GM15510 (cell line): Measurements from ENCODE around the gene USP10.

ENCODE experiments used
- POLR2A ChIP-seq: IDR thresholded peaks from 3 replicates; pipeline ENCODE4 v1.6.1; 2011; ENCODE audit warnings: borderline replicate concordance; ENCODE audit not compliant: insufficient read length; ENCODE audit errors: extremely low read depth

Gene USP10

DNA sequence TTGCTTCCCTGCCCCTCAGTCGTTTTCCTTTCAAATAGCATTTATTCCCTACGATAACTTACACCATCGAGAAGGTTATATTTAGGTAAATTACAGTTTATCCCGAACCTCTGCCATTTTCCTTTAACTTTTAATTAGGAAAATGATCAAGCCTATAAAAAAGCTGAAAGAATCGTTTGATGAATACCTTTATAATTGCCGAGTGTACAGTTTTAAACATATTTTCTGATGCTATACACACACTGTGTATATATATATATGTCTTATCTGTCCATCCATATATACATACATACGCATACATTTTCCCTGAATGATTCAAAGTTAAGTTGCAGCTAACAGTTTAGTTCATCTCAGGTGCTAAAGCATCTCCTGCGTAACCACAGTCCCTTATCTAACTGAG is 63.4 kb downstream of the USP10 start:
- TF ChIP-seq POLR2A: no peak

DNA sequence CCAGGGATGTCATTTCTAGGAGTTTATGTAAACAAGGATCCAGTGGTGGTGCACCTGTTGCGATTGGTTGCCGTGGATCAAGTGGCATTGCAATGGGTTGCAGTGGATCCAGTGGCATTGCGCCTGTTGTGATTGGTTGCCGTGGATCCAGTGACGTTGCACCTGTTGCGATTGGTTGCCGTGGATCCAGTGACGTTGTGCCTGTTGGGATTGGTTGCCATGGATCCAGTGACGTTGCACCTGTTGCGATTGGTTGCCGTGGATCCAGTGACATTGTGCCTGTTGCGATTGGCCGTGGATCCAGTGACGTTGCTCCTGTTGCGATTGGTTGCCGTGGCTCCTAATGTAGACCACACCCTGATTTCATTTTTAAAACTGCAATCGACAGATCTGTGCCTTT is 63.8 kb downstream of the USP10 start:
- no peak for TF ChIP-seq POLR2A

DNA sequence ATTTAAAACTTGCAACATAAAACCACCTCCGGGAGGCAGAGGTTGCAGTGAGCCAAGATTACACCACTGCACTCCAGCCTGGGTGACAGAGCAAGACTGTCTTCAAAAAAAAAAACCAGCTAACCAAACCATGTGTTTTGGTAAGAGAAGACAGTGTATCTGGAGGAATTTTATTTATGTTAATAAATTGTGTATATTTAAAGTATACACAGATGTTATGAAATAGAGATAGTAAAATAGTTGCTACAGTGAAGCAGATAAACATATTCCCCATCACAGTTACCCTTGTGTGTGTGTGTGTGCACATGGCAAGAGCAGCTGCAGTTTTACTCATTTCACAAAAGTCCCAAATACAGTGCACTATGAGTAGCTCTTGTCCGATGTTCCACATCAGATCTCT is 65.2 kb downstream of the USP10 start:
- TF ChIP-seq POLR2A: no peak

DNA sequence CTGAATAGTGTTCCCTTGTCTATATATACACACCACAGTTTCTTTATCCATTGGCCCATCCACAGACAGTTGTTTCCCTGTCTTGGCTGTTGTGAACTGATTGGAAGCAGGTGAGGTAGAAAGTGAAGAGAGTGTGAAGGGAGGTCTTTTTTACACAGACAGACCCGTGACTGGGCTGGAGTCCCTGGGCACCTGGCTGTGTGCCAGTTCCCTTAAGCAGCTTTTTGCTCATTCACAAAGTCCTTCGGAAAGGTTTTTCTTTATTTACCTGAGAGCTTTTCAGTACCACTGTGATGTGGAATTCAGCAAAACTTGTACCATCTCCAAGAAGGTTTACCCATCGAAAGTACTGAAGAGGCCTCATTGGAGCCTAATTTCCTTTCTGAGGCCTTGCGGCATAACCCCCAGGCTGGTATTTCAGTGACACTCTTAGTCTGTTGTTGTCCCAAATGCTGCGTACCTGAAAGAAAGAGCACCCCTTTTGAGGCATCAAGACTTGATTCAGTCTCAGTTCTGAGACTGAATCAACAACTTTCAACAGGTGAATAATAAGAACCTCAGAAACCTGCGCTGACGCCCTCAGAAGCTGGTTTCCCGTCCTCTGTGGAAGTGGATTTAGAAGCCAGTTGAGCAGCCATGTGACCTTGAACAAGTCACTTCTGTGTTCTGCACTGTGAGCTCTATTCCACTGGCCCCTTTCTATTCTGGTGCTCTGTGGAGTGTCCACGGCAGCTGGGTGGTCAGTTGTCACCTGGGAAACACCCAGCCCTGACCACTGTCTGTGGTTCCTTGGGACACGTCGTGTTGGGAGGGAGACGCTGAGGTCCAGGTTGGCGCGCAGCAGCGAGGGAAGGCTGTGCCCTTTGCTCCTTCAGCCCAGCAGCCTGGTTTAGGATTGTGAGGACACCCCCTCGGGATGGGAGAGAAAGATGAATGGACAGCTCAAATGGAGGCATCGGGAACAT is 66.1 kb downstream of the USP10 start:
- no peak for TF ChIP-seq POLR2A

DNA sequence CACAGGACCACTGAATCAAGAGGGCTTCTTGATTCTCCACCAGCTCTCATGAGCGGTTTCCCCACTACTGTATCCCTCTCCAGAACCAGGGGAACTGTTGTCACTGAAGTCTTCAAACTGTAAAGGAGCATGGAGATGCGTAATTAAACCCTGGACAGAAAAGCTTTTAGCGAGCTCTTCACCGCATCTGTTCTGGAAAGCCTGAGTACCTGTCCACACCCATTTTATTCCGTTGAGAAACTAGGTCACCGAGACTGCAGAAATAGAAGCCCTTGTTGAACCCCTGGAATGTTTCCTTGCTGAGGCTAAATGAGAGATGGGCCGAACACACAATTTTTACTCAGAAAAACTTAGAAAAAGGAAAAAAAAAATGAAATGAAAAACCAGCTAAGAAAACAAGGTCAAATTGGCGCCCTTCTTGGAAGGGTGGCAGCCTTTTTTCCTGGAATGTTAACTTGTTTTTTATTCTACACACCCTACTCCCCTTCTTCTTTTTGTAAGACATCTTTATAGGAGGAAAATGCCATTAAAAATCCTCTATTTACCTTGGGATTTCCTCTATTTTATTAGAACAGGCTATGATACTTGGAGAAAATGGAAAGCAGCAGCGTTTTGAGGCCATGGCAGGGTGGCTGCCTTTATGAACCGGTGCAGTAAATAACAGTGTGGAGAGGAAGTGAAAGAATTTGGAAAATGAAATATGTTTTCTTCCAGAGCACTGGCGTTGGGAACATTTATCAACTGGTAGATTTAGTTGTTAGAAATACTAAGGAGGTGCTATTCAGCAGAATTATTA is 67.4 kb downstream of the USP10 start:
- TF ChIP-seq POLR2A: no peak

DNA sequence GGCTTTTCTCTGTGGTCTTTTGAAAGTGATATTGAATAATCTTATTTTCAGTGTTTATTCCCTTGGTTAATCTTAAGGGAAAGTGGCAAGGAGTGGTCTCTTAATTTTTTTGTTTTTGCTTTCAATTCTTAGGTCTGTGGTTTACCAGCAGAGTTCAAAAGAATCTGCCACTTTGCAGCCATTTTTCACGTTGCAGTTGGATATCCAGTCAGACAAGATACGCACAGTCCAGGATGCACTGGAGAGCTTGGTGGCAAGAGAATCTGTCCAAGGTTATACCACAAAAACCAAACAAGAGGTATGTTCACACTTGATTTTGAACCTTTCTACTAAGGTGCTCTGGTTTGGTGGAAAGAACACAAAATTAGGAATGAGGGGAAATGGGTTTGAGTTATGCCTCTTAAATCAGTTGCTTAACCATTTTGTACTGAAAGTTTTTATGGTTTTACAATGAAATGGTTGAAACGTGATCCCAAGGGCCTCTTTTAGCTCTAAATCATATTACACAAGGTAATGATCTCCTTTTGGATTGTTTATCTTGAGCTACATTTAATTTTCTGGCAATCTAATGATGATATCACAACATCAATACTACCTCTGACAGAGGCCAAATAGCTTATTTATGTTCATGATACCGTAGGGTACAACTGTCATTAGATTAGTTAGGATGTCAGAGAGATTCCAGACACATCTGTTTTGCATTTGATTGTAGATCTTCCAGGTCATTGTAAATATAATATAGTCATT is 68.4 kb downstream of the USP10 start:
- no peak for TF ChIP-seq POLR2A

DNA sequence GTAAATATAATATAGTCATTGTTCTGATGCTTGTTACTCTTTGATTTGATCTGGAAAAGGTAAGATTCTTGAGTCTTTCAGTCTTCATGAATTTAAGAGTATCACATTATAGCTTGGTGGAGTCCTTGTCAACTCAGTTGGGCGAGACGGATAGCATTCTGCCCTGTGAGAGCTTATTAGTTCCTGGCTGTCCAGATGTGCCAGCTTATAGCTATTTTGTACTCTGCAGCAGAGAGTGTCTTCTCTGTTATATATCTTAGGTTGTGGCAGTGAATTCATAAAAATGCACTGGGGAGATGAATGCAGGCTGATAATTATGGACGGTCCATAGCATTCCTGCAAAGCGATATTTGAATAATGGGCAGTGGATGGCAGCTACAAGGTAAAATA is 69.0 kb downstream of the USP10 start:
- TF ChIP-seq POLR2A: no peak

DNA sequence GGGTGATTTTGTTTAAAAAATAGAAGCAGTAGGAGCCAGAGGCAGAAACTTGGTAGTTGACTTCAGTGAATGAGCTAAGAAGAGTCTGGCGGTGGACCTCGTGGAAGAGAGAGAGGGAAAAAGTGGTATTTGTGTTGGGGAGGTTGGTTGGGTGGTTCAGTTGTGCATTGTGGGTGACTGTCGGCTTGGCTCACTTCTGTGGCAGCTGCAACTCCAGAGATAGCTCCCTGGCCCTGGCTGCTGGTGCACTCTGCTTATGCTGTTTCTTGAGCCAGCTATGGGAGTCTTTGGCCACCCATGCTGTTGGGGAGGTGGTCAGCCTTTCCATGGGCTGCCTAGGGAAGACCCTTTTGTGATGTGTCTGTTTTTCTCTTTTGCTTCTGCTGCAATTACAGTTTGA is 69.6 kb downstream of the USP10 start:
- no peak for TF ChIP-seq POLR2A

DNA sequence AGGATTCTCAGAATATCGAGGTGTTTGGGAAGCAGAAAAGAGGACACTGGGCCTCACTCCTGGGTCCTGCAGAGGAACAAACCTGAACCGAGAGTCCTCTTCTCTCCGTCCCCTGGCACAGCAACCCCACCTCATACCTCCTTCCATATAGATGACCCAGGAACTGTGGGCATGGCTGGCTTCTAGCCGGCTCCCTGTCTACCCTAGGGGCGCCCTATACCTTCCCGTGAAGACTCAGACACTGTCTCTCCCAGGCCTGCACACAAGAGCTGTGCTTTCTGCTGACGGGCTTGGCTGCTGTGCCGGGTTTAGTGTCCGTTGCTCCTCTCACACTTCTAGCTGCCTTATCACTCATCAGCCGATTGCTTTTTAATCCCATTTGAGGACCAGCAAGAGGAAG is 73.5 kb downstream of the USP10 start:
- no peak for TF ChIP-seq POLR2A

DNA sequence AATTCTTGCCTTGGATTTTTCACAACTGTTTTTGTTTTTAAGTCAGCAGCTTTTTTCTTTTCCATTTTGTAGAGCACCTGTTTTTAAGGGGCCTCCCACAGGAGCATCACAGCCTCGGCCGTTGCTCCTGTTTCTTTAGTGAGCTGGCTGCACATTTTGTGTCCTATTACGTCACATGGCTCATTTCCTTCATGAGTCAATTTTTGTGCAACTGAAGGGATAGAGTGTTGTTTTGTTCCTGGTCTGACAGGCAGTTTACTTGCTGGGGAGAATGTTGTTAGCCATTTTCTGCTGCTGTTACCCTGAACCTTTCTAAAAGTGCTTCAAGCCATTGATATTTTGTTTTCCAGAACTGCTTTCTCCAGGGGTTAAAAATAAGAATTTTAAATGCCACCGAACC is 75.0 kb downstream of the USP10 start:
- no peak for TF ChIP-seq POLR2A

DNA sequence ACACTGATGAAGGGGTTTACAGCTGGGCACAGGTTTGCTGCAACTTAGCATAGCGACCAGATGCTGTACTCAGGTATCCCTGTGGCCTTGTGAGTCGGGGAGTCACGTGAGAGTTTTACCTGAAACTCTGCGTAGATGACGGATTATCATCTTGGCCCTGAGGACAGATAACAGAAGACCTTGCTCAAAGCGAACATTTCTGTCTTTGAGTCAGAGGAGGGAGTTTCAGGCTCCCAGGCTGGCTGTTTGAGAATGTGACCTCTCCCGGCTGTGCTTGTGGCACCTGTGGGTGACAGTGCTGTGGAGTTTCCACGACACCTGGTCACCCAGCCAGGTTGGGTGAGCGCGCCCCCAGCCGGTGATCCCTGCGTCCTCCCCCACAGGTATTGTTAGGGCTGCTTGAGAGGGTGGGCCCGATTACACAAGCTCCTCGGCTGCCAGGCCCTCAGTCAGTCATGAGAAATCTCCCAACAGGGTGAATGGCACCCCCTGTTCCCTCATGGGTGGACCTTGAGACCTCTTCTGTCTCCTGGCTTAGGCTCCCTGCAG is 75.5 kb downstream of the USP10 start:
- no peak for TF ChIP-seq POLR2A

DNA sequence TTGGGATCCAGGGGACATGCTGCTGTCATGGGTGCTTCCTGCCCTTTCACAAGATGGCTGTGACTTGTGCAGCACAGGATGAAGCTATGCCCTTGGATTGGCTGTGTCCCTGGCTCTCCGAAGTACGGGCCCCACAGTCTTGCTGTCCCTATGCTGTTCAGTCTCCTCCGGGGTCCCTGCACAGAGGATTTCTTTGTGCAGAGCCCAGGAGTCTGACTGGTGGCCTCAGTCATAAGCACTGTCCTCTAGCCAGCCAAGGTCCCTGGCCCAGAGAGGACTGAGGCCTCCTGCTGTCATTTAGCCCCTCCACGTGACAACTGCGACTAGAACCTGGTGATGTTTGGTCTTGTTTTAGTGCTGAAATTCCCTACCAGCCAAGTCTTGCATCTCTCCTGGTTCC is 77.6 kb downstream of the USP10 start:
- TF ChIP-seq POLR2A: no peak

DNA sequence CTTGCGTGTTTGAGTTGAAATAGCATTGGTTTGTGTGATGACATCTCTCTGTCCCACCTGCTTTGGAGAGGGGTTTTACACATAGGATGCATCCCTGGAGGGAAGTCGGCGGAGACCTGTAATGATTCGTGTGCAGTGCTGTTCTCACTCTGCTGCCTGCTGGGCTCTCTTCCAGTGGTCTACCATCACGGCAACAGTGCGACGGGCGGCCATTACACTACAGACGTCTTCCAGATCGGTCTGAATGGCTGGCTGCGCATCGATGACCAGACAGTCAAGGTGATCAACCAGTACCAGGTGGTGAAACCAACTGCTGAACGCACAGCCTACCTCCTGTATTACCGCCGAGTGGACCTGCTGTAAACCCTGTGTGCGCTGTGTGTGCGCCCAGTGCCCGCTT is 78.9 kb downstream of the USP10 start:
- TF ChIP-seq POLR2A: no peak

DNA sequence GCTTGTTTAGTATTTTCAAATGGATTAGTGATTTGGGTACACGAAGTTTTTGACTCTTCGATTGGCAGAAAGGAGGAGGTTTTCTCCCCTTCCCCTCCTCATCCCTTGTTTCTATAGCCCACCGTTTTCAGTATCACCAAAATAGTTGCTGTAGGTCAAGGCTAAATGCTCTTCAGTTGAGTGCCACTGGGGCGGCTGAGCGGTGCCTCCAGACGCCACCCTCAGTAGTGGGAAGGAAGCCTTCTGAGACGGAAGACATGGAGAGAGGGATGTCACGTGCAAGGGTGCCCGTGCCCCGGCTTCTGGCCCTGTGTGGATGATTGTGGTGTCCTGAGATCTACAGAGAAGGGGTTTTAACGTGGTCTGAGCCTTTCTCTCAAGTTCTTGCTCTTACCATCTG is 80.3 kb downstream of the USP10 start:
- TF ChIP-seq POLR2A: no peak

DNA sequence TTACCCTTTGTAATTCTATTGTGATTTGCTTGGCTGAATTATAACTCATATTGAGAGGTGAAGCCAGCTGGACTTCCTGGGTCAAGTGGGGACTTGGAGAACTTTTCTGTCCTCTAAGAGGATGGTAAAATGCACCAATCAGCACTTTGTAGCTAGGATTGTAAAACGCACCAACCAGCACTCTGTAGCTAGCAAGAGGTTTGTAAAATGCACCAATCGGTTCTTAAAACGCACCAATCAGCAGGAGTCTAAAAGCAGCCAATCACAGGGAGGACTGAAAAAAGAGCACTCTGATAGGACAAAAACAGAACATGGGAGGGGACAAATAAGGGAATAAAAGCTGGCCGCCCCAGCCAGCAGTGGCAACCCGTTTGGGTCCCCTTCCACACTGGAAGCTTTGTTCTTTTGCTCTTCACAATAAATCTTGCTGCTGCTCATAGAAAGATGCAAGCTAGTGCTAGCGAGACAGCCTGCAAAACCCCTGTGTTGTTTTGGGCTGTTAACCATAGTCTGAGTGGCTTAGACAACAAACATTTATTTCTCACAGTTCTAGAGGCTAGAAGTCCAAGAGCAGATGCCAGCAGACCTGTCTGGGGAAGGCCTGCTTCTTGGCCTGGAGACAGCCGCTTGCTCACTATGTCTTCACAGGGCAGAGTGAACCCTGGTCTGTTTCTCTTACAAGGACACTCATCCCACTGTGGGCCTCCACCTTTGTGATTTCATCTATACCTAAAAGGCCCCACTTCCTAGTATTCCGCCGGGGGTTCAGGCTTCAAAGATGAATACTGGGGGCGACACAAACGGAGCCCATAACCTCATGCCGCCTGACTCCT is 81.0 kb downstream of the USP10 start:
- no peak for TF ChIP-seq POLR2A

DNA sequence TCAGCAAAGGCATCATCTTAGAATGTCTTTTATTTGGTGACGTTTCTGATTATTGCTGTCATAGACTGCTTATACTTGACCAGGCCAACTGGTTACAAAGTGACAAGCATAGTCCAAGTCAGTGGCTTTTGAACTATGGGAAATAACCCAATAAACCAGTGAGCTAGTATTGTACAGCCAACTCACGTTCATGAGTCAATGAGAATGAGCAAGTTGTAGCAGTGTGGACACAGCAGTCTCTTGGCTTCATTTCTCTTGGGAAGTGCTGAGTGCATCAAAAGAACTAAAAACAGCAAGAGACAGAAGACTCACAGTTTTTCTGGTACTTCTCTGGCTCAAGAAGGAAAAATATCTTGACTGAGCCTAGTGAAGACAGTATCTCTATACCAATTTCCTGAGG is 83.0 kb downstream of the USP10 start:
- TF ChIP-seq POLR2A: no peak
